HG02623 (cell line): ENCODE data around the gene HM13.
"Not testable (repeated sequence)": the region's sequence is repeated elsewhere in the genome, so short reads cannot be mapped to it uniquely, and the experiment has no call there.

ENCODE experiments used
- ATAC-seq: cut with Tn5 transposase; IDR thresholded peaks from one replicate; pipeline ENCODE4 v1.9.1; 2021; ENCODE audit warnings: moderate library complexity; ENCODE audit not compliant: unreplicated experiment

The HM13 gene

GRCh38 chr20:31606804-31607639, 92.8 kb downstream of the HM13 start:
- ATAC-seq, result no peak

DNA sequence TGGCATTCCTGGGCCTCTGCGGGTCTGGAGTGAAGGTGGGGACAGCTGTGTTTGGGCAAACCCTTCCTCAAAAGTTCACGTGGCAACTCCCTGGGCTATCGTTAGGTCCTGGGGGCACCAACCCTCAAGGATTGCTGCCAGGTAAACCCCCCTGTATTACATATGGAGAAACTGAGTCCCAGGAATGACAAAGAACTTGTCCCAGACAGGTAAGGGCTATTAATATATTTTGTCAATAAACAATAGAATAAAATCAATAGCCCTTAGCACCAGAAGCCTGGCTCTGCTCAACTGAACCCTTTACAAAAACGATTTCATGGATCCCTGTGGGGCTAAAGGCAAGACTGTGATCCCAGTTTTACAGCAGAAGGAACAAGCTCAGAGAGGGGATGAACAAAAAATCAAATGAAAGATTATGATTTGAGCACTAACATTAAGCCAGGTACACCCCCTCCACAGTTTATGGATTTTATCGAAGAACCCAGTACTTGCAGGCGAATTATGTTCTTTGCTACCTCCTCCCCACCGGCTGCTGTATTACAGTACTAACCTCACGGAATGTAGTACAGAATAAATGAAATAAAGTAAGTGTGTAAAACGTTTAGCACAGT, 93.5 kb downstream of the HM13 start:
- ATAC-seq, result no peak

DNA sequence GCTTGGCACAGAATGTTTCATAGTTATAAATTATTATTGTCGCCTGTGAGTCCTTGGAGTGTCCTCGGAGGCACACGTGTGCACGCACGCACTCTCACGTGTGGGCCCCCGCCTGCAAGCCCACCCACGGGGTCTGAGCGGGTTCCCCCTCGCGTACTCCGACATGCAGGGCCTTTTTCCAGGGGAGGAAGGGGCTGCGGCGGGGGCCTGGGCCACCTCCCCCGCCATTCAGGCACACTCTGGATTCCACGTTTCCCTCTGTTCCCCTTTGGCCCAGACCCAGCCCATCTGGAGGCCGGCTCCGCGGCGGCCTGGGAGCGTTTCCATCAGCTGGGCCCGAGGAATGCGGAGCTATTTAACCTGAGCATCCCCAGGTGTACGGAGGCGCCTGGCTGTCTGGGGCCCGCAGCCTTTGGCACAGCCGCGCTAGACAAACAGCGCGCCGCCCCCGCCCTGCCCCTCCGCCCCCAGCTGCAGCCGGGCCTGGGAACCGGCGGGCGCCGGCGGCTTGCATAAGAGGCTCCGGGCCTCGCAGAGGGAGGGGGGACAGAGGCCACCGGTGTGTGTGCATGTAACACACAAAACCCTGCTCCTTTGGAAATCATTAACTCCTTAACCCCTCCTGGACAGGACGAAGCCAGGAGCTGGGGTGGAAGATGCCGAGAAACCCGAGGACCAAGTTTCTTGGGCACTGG, 94.2 kb downstream of the HM13 start:
- ATAC-seq, result no peak

DNA sequence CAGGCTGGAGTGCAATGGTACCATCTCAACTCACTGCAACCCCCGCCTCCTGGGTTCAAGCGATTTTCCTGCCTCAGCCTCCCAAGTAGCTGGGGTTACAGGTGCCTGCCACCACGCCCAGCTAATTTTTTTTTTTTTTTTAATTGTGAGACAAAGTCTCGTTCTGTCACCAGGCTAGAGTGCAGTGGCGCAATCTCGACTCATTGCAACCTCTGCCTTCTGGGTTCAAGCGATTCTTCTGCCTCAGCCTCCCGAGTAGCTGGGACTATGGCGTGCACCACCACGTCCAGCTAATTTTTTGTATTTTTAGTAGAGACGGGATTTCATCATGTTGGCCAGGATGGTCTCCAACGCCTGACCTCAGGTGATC, 98.0 kb downstream of the HM13 start:
- ATAC-seq, result not testable (repeated sequence)

DNA sequence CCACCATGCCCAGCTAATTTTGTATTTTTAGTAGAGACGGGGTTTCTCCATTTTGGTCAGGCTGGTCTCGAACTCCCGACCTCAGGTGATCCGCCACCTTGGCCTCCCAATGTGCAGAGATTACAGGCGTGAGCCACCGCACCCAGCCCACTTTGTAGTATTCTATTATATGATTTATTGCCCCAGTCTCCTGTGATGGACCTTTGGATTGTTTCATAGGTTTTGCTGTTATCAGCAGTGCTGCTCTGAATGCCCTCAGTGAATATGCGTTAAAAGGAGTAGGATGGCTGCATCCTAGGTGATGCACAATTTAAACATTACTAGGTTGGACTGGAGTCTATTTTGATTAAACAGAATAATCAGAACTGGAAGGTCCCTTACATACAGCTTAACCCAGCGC, 101.2 kb downstream of the HM13 start:
- no peak for ATAC-seq

- ATAC-seq, result no peak
Observed at GRCh38 chr20:31617432-31618104, 103.3 kb downstream of the HM13 start.
